Hepatocyte (in vitro differentiated cells): Measurements from ENCODE around the gene KCND3. TPM values are rescaled to one million over a fixed set of nuclear protein-coding genes. Genes with fewer than 3 reads are reported as not detected.

Experiments
- DNase-seq: peaks from one replicate; pipeline ENCODE4 v3.0.0-alpha.2; 2016; ENCODE audit warnings: low spot score
- H2AFZ ChIP-seq: fragments of 200-600 bp; sonication (generic); 2 replicates; pipeline ENCODE4 v1.6.0; 2016; ENCODE audit warnings: antibody characterized with exemption, mild to moderate bottlenecking
- H3K27ac ChIP-seq: fragments of 200-600 bp; sonication (generic); 2 replicates; pipeline ENCODE4 v1.5.1; 2016; ENCODE audit warnings: mild to moderate bottlenecking
- H3K27me3 ChIP-seq: fragments of 200-600 bp; sonication (generic); 2 replicates; pipeline ENCODE4 v1.6.1; 2016
- H3K36me3 ChIP-seq: fragments of 200-600 bp; sonication (generic); replicated peaks from 2 replicates; pipeline ENCODE4 v1.5.1; 2016; ENCODE audit warnings: low read depth; ENCODE audit not compliant: insufficient read depth
- H3K4me1 ChIP-seq: fragments of 200-600 bp; sonication (generic); 2 replicates; pipeline ENCODE4 v1.5.1; 2016; ENCODE audit warnings: mild to moderate bottlenecking, moderate library complexity; ENCODE audit not compliant: insufficient read depth
- H3K4me2 ChIP-seq: fragments of 200-600 bp; sonication (generic); 2 replicates; pipeline ENCODE4 v1.6.0; 2016
- H3K4me3 ChIP-seq: fragments of 200-600 bp; sonication (generic); 2 replicates; pipeline ENCODE4 v1.5.1; 2016; ENCODE audit warnings: mild to moderate bottlenecking
- H3K79me2 ChIP-seq: fragments of 200-600 bp; sonication (generic); 2 replicates; pipeline ENCODE4 v1.6.0; 2017; ENCODE audit warnings: mild to moderate bottlenecking
- H3K9me2 ChIP-seq: fragments of 200-600 bp; sonication (generic); replicated peaks from 2 replicates; pipeline ENCODE4 v1.6.0; 2017; ENCODE audit warnings: mild to moderate bottlenecking; ENCODE audit not compliant: insufficient read depth
- H3K9me3 ChIP-seq: fragments of 200-600 bp; sonication (generic); 2 replicates; pipeline ENCODE4 v1.5.1; 2016; ENCODE audit warnings: low read depth, mild to moderate bottlenecking
- H4K20me1 ChIP-seq: fragments of 200-600 bp; sonication (generic); 2 replicates; pipeline ENCODE4 v1.6.0; 2016; ENCODE audit warnings: mild to moderate bottlenecking; ENCODE audit not compliant: insufficient read depth, poor library complexity, severe bottlenecking
- EZH2 ChIP-seq: fragments of 200-600 bp; sonication (generic); IDR thresholded peaks from 2 replicates; pipeline ENCODE4 v1.6.1; 2016; ENCODE audit warnings: antibody characterized with exemption, mild to moderate bottlenecking, borderline replicate concordance
- EZH2phosphoT487 ChIP-seq: fragments of 200-600 bp; sonication (generic); IDR thresholded peaks from one replicate; pipeline ENCODE4 v1.6.1; 2018; ENCODE audit warnings: antibody characterized with exemption, mild to moderate bottlenecking, low read depth, moderate library complexity; ENCODE audit not compliant: unreplicated experiment, severe bottlenecking
- WGBS: methylation state at CpG from one replicate; pipeline ENCODE4 v1.1.6; 2016; ENCODE audit warnings: low lambda C conversion rate; ENCODE audit errors: missing lambda C conversion rate; 5-methylcytosine and 5-hydroxymethylcytosine counted together
- polyA plus RNA-seq: library from polyadenylated mRNA; unstranded; fragments of >200 nt; fragmentation: Nextera tagmentation; extraction: Ambion mirVana; gene quantifications from 2 replicates; pipeline ENCODE4 v1.2.1, GENCODE V29; 2016
- total RNA-seq: library from RNA; depleted of rRNA; stranded (reverse); fragments of >200 nt; gene quantifications from 2 replicates; pipeline ENCODE4 v1.2.3, GENCODE V29; 2014
- TF ChIP-seq, protein P1 (sequence below): fragments of 200-600 bp; sonication (generic); IDR thresholded peaks from 2 replicates; pipeline ENCODE4 v1.5.1; 2016; ENCODE audit warnings: antibody characterized with exemption, mild to moderate bottlenecking; ENCODE audit not compliant: poor library complexity

The KCND3 gene
- total and polyA plus RNA-seq, 2 experiments from 2014 or later, result 1.4 to 2.7 TPM

GRCh38 chr1:111805251-111805650 lies 184.2 kb downstream of the KCND3 start:
- no peak overlapping the region for H2AFZ ChIP-seq

DNA sequence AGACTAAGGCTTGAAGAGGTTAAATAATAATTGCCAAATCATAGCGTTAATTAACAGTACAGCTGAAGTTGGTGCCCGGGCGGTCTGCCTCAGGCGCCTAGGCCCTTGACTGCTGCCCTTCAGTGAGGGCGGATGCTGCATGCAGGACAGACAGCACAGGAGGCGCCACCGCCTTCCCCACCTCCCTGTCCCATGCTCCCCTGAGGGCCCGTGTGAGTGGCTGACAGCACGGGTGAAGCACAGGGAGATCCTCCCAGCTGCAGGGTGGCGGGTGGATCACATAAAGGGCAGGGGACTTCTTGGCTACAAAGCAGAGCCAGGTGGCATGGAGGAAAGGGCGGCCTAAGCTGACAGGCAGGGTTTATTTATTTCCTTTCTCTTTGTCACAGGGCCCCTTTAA lies 184.7 kb downstream of the KCND3 start:
- TF ChIP-seq EZH2 (no peak), EZH2phosphoT487 (no peak)
- TF ChIP-seq, protein P1, sequence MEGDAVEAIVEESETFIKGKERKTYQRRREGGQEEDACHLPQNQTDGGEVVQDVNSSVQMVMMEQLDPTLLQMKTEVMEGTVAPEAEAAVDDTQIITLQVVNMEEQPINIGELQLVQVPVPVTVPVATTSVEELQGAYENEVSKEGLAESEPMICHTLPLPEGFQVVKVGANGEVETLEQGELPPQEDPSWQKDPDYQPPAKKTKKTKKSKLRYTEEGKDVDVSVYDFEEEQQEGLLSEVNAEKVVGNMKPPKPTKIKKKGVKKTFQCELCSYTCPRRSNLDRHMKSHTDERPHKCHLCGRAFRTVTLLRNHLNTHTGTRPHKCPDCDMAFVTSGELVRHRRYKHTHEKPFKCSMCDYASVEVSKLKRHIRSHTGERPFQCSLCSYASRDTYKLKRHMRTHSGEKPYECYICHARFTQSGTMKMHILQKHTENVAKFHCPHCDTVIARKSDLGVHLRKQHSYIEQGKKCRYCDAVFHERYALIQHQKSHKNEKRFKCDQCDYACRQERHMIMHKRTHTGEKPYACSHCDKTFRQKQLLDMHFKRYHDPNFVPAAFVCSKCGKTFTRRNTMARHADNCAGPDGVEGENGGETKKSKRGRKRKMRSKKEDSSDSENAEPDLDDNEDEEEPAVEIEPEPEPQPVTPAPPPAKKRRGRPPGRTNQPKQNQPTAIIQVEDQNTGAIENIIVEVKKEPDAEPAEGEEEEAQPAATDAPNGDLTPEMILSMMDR, result no peak
- Histone ChIP-seq H3K79me2 (no peaks in the 10 kb centered on the region), H3K27me3 (no peaks in the 10 kb centered on the region), H3K27ac (no peak overlapping the region), H3K4me2 (no peak overlapping the region), H2AFZ (no peak overlapping the region), H3K4me1 (no peaks in the 10 kb centered on the region), H3K4me3 (no peak overlapping the region), H3K9me3 (no peaks in the 10 kb centered on the region), H4K20me1 (no peaks in the 10 kb centered on the region), H3K9me2 (no peaks in the 10 kb centered on the region), H3K36me3 (no peaks in the 10 kb centered on the region)
- DNase-seq, result no peak
- WGBS, result 86% methylated on average over 11 of the region's 11 CpGs

More at GRCh38 chr1:111805251-111805650, 184.2 kb downstream of the KCND3 start:
- Histone ChIP-seq H3K27me3 (no peaks in the 10 kb centered on the region), H3K27ac (no peak overlapping the region), H3K36me3 (no peaks in the 10 kb centered on the region), H3K4me1 (no peaks in the 10 kb centered on the region), H3K9me3 (no peaks in the 10 kb centered on the region), H3K9me2 (no peaks in the 10 kb centered on the region), H4K20me1 (no peaks in the 10 kb centered on the region), H3K79me2 (no peaks in the 10 kb centered on the region), H3K4me2 (no peak overlapping the region), H3K4me3 (no peak overlapping the region)
- TF ChIP-seq EZH2 (no peak), EZH2phosphoT487 (no peak)
- TF ChIP-seq, protein P1, result no peak
- 83% methylated on average over 2 of the region's 2 CpGs for WGBS
- no peak for DNase-seq

GRCh38 chr1:111803951-111804350 lies 185.5 kb downstream of the KCND3 start:
- Histone ChIP-seq H3K27me3 (no peaks in the 10 kb centered on the region), H3K4me3 (no peak overlapping the region), H3K4me2 (no peak overlapping the region), H3K36me3 (no peaks in the 10 kb centered on the region), H3K79me2 (no peaks in the 10 kb centered on the region), H2AFZ (no peak overlapping the region), H3K4me1 (no peaks in the 10 kb centered on the region), H3K27ac (no peak overlapping the region), H4K20me1 (no peaks in the 10 kb centered on the region), H3K9me3 (no peaks in the 10 kb centered on the region), H3K9me2 (no peaks in the 10 kb centered on the region)
- no peak for DNase-seq
- WGBS, result 88% methylated on average over 5 of the region's 5 CpGs
- TF ChIP-seq EZH2 (no peak), EZH2phosphoT487 (no peak)
- TF ChIP-seq, protein P1, result no peak

DNA sequence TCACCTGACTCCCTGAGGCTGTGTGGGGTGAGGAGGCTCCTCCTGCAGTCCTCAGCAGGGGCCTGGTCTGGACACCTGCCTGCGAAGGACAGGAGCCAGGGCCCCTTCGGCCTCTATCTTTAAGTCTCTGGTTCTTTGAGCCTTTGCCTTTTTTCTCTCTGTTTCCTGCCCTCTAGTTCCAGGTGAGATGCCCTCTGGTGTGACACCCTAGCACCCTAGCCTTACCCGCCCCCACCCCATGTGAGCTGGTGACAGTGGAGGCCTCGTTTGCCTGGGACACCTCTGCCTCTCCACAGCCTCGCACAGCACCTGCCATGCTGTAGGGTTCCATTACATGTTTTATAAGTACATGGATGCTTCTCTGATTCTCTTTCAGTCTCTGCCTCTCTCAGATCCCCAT lies 186.5 kb downstream of the KCND3 start:
- no peaks in the 10 kb centered on the region for H3K27me3 ChIP-seq
- H3K4me2 ChIP-seq, result no peak overlapping the region
- no peaks in the 10 kb centered on the region for H4K20me1 ChIP-seq
- no peaks in the 10 kb centered on the region for H3K9me2 ChIP-seq
- no peaks in the 10 kb centered on the region for H3K36me3 ChIP-seq
- WGBS, result 93% methylated on average over 5 of the region's 5 CpGs
- no peaks in the 10 kb centered on the region for H3K79me2 ChIP-seq
- no peak for TF ChIP-seq EZH2phosphoT487
- no peak for TF ChIP-seq EZH2
- TF ChIP-seq, protein P1, result no peak
- no peak overlapping the region for H3K4me3 ChIP-seq
- no peaks in the 10 kb centered on the region for H3K9me3 ChIP-seq
- H3K4me1 ChIP-seq, result no peaks in the 10 kb centered on the region
- H3K27ac ChIP-seq, result no peak overlapping the region
- DNase-seq, result no peak
- no peak overlapping the region for H2AFZ ChIP-seq
